Measurements from ENCODE around the gene CCDC15. TPM values are rescaled to one million over a fixed set of nuclear protein-coding genes. Genes with fewer than 3 reads are reported as not detected.

The CCDC15 gene
- total RNA-seq, 1 donor from 2014 or later: 4.0 TPM

- Mint-ChIP-seq H3K36me3 (ENCODE audit: insufficient read depth) (no peaks in the 10 kb centered on the region), H3K9me3 (ENCODE audit: low read depth) (no peaks in the 10 kb centered on the region), H3K27me3 (peaks cover 27% of the 10 kb centered on the region), H3K4me3 (ENCODE audit: low read depth) (no peak overlapping the region), H3K27ac (no peak overlapping the region), H3K4me1 (ENCODE audit: low read depth) (peaks cover 14% of the 10 kb centered on the region)
- DNase-seq (ENCODE audit: low spot score, unreplicated experiment): no peak
- no peak for TF ChIP-seq CTCF (IDR thresholded peaks at IDR 0.05; ENCODE audit: unreplicated experiment)
Measured at GRCh38 chr11:125075900-125076317, 121.9 kb downstream of the CCDC15 start.

DNA sequence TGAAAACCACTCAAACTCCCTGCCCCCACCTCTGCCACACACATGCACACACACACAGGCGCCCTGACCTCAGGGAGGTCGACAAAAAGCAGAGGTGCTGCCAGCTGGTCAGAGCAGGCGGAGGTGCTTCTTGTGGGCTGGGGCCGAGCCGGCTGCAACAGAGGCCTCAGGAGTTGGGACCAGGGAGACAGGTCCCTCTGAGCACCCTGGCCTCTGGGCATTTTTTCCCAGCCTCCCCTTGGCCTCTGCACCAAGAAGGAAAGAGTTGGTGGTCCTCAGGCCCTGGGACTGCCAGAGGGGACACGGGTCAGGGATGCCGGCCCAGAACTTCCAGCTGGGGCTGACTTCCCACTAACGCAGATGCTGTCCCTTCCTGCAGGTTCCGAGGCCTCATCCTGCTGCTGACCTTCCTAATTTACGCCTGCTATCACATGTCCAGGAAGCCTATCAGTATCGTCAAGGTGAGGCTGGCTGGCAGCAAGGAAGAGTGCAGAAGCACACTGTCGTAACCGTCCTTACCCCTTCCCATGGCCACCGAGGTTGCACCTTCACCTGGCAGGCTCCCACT is 122.5 kb downstream of the CCDC15 start:
- Mint-ChIP-seq H3K27ac (no peak overlapping the region), H3K27me3 (peaks cover 22% of the 10 kb centered on the region), H3K9me3 (ENCODE audit: low read depth) (no peaks in the 10 kb centered on the region), H3K4me1 (ENCODE audit: low read depth) (peaks cover 10% of the 10 kb centered on the region), H3K4me3 (ENCODE audit: low read depth) (no peak overlapping the region), H3K36me3 (ENCODE audit: insufficient read depth) (no peaks in the 10 kb centered on the region)
- no peak for TF ChIP-seq CTCF (IDR thresholded peaks at IDR 0.05; ENCODE audit: unreplicated experiment)
- DNase-seq (ENCODE audit: low spot score, unreplicated experiment): no peak

DNA sequence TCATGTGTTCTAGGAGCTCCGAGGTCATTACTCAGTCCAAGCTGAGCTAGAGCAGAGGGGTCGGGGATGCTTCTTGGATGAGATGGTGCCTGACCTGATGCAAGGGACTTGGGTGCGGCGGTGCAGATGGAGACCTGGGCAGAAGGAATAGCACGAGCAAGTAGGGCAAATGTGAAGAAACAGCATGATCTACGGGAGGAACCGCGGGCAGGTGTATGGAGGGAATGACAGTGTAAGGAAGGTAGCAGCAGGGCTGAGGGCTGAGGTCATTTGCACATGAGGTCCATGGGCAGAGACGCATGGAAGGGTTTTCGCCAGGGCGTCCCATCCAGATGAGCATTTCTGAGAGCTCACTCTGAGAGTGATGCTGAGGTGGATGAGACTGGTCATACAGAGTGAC is 124.0 kb downstream of the CCDC15 start:
- H3K4me1 Mint-ChIP-seq (ENCODE audit: low read depth): peaks cover 2% of the 10 kb centered on the region
- DNase-seq (ENCODE audit: low spot score, unreplicated experiment): no peak
- H3K9me3 Mint-ChIP-seq (ENCODE audit: low read depth): no peaks in the 10 kb centered on the region
- H3K36me3 Mint-ChIP-seq (ENCODE audit: insufficient read depth): no peaks in the 10 kb centered on the region
- TF ChIP-seq CTCF (IDR thresholded peaks at IDR 0.05; ENCODE audit: unreplicated experiment): no peak
- H3K27me3 Mint-ChIP-seq: peaks cover 22% of the 10 kb centered on the region
- H3K27ac Mint-ChIP-seq: no peak overlapping the region
- H3K4me3 Mint-ChIP-seq (ENCODE audit: low read depth): no peak overlapping the region

- Mint-ChIP-seq H3K9me3 (ENCODE audit: low read depth) (no peaks in the 10 kb centered on the region), H3K27me3 (peaks cover 22% of the 10 kb centered on the region), H3K4me1 (ENCODE audit: low read depth) (peaks cover 2% of the 10 kb centered on the region), H3K36me3 (ENCODE audit: insufficient read depth) (no peaks in the 10 kb centered on the region), H3K27ac (no peak overlapping the region), H3K4me3 (ENCODE audit: low read depth) (no peak overlapping the region)
- no peak for DNase-seq (ENCODE audit: low spot score, unreplicated experiment)
- no peak for TF ChIP-seq CTCF (IDR thresholded peaks at IDR 0.05; ENCODE audit: unreplicated experiment)
Measured at GRCh38 chr11:125078516-125079140, 124.6 kb downstream of the CCDC15 start.

DNA sequence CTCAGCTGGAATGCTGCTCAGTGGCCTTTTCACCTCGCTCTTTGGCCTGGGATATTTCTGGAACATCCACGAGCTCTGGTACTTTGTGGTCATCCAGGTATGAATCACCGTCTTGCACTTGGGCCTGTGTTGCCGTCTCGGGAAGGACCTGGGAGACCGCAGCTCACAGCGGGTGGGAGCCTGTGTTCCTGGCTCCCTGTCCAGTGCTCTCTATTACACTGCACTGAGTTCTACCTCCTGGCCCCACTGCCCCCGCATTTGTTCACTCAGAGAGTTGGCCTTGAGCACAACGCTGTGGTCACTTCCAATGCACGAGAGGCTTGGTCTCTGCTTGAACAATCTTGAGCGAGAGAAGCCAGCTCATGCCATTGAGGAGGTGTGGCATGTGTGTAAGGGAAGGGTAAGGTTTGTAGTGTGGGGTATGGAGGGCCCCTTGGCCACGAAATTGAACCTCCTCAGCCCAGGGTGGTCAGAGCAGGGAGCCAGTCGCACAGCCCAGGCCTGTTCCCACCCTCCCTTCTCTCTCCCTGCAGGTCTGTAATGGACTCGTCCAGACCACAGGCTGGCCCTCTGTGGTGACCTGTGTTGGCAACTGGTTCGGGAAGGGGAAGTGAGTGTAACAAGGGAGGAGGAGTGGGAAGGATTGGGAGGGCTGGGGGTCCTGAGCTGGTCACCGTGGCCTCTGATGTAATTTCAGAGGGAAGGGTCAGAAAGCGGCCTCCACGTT is 125.3 kb downstream of the CCDC15 start:
- H3K4me1 Mint-ChIP-seq (ENCODE audit: low read depth): no peaks in the 10 kb centered on the region
- H3K4me3 Mint-ChIP-seq (ENCODE audit: low read depth): no peak overlapping the region
- TF ChIP-seq CTCF (IDR thresholded peaks at IDR 0.05; ENCODE audit: unreplicated experiment): no peak
- no peaks in the 10 kb centered on the region for H3K36me3 Mint-ChIP-seq (ENCODE audit: insufficient read depth)
- H3K9me3 Mint-ChIP-seq (ENCODE audit: low read depth): no peaks in the 10 kb centered on the region
- H3K27me3 Mint-ChIP-seq: peaks cover 17% of the 10 kb centered on the region
- DNase-seq (ENCODE audit: low spot score, unreplicated experiment): no peak
- no peak overlapping the region for H3K27ac Mint-ChIP-seq
